HEK293 (cell line): ENCODE measurements around the gene SEMA4F.

Experiments used
- CTCF ChIA-PET: fragments of 350-600 bp; formaldehyde crosslinking; extraction: SDS; loops from one replicate; lab custom pipeline; 2021; ENCODE audit warnings: antibody characterized with exemption; lab: Yijun Ruan, JAX
- POLR2A ChIA-PET: fragments of 300-600 bp; formaldehyde crosslinking; extraction: SDS; loops from one replicate; lab custom pipeline; 2020; ENCODE audit warnings: antibody characterized with exemption, inconsistent platforms; lab: Yijun Ruan, JAX
- H3K27ac ChIP-seq: fragments of 200-500 bp; sonication (Bioruptor generic); 2 replicates; pipeline ENCODE4 v1.5.1; 2014; ENCODE audit warnings: low read depth, low read length, control low read depth, inconsistent platforms; ENCODE audit errors: extremely low read depth
- H3K36me3 ChIP-seq, 2 experiments: fragments of 200-500 bp in 1 of 2; sonication (Bioruptor generic) in 1 of 2; 1 replicate in 1 of 2; 2 replicates in 1 of 2; pipeline ENCODE4 v1.5.1; 2014 to 2017; ENCODE audit warnings: inconsistent platforms in 2 of 2, low read length in 2 of 2; ENCODE audit not compliant: control insufficient read depth in 2 of 2, insufficient read depth in 1 of 2
- H3K4me1 ChIP-seq: fragments of 200-500 bp; sonication (Bioruptor generic); 2 replicates; pipeline ENCODE4 v1.5.1; 2014; ENCODE audit warnings: mild to moderate bottlenecking, low read length, inconsistent platforms; ENCODE audit not compliant: control insufficient read depth, insufficient read depth
- H3K4me3 ChIP-seq: 2 replicates; pipeline ENCODE4 v1.5.1; 2011; ENCODE audit warnings: low read depth, mild to moderate bottlenecking, control low read depth, low read length, moderate library complexity
- H3K9me3 ChIP-seq: fragments of 200-500 bp; sonication (Bioruptor generic); 2 replicates; pipeline ENCODE4 v1.5.1; 2014; ENCODE audit warnings: low read depth, low read length, inconsistent platforms; ENCODE audit not compliant: control insufficient read depth, insufficient read depth
- EGR2 ChIP-seq: fragments of 450-650 bp; formaldehyde crosslinking; IDR thresholded peaks from 2 replicates; pipeline ENCODE4 v1.5.1; 2016; ENCODE audit warnings: low read depth, missing biosample characterization, missing genetic modification characterization
- ELK4 ChIP-seq: IDR thresholded peaks from 2 replicates; pipeline ENCODE4 v1.6.1; 2011; ENCODE audit warnings: mild to moderate bottlenecking, low read depth, low read length, borderline replicate concordance
- INSM2 ChIP-seq: fragments of 450-650 bp; formaldehyde crosslinking; IDR thresholded peaks from 2 replicates; pipeline ENCODE4 v1.5.1; 2016; ENCODE audit warnings: missing biosample characterization, missing genetic modification characterization
- KLF8 ChIP-seq: fragments of 450-650 bp; formaldehyde crosslinking; IDR thresholded peaks from 2 replicates; pipeline ENCODE4 v1.5.1; 2016; ENCODE audit warnings: missing biosample characterization, missing genetic modification characterization
- TSHZ1 ChIP-seq: fragments of 450-650 bp; formaldehyde crosslinking; IDR thresholded peaks from 2 replicates; pipeline ENCODE4 v1.5.1; 2016; ENCODE audit warnings: missing biosample characterization, missing genetic modification characterization, borderline replicate concordance
- ZNF157 ChIP-seq: fragments of 450-650 bp; formaldehyde crosslinking; IDR thresholded peaks from 2 replicates; pipeline ENCODE4 v1.5.1; 2016; ENCODE audit warnings: missing biosample characterization, missing genetic modification characterization
- ZNF223 ChIP-seq: fragments of 450-650 bp; formaldehyde crosslinking; IDR thresholded peaks from 2 replicates; pipeline ENCODE4 v1.5.1; 2016; ENCODE audit warnings: missing biosample characterization, missing genetic modification characterization
- ZNF26 ChIP-seq: fragments of 450-650 bp; formaldehyde crosslinking; IDR thresholded peaks from 2 replicates; pipeline ENCODE4 v1.5.1; 2016; ENCODE audit warnings: missing biosample characterization, missing genetic modification characterization
- ZNF274 ChIP-seq, 2 experiments: fragments of 200-500 bp in 1 of 2; fragments of 450-650 bp in 1 of 2; sonication (Bioruptor generic) in 1 of 2; formaldehyde crosslinking in 1 of 2; IDR thresholded peaks; 2 replicates each; pipeline versions ENCODE4 v1.5.1 to v1.6.1; 2014 to 2016; ENCODE audit warnings: borderline replicate concordance in 1 of 2, inconsistent platforms in 1 of 2, low read length in 1 of 2, missing biosample characterization in 1 of 2, missing genetic modification characterization in 1 of 2
- ZNF292 ChIP-seq: fragments of 450-650 bp; formaldehyde crosslinking; IDR thresholded peaks from 2 replicates; pipeline ENCODE4 v1.5.1; 2016; ENCODE audit warnings: low read depth, missing biosample characterization, missing genetic modification characterization, borderline replicate concordance
- ZNF37A ChIP-seq: fragments of 450-650 bp; IDR thresholded peaks from 2 replicates; pipeline ENCODE4 v1.5.1; 2018; ENCODE audit warnings: missing biosample characterization, missing genetic modification characterization
- ZNF394 ChIP-seq: fragments of 450-650 bp; formaldehyde crosslinking; IDR thresholded peaks from 2 replicates; pipeline ENCODE4 v1.5.1; 2016; ENCODE audit warnings: missing biosample characterization, missing genetic modification characterization, mild to moderate bottlenecking, moderate library complexity, borderline replicate concordance
- ZNF423 ChIP-seq: fragments of 450-650 bp; formaldehyde crosslinking; IDR thresholded peaks from 2 replicates; pipeline ENCODE4 v1.5.1; 2016; ENCODE audit warnings: missing biosample characterization, missing genetic modification characterization
- ZNF501 ChIP-seq: fragments of 450-650 bp; formaldehyde crosslinking; IDR thresholded peaks from 2 replicates; pipeline ENCODE4 v1.5.1; 2016; ENCODE audit warnings: missing biosample characterization, missing genetic modification characterization
- ZNF521 ChIP-seq: fragments of 450-650 bp; formaldehyde crosslinking; IDR thresholded peaks from 2 replicates; pipeline ENCODE4 v1.5.1; 2017; ENCODE audit warnings: missing biosample characterization, mild to moderate bottlenecking, missing genetic modification characterization
- ZNF560 ChIP-seq: fragments of 450-650 bp; formaldehyde crosslinking; IDR thresholded peaks from 2 replicates; pipeline ENCODE4 v1.5.1; 2017; ENCODE audit warnings: missing biosample characterization, missing genetic modification characterization, borderline replicate concordance
- ZNF580 ChIP-seq: fragments of 450-650 bp; formaldehyde crosslinking; IDR thresholded peaks from 2 replicates; pipeline ENCODE4 v1.5.1; 2016; ENCODE audit warnings: missing biosample characterization, missing genetic modification characterization
- ZNF626 ChIP-seq: fragments of 450-650 bp; sonication (Bioruptor Pico); formaldehyde crosslinking; IDR thresholded peaks from 2 replicates; pipeline ENCODE4 v1.5.1; 2018; ENCODE audit warnings: missing biosample characterization, missing genetic modification characterization, inconsistent platforms
- ZNF629 ChIP-seq: fragments of 450-650 bp; formaldehyde crosslinking; IDR thresholded peaks from 2 replicates; pipeline ENCODE4 v1.5.1; 2017; ENCODE audit warnings: missing biosample characterization, missing genetic modification characterization
- ZNF664 ChIP-seq: fragments of 450-650 bp; formaldehyde crosslinking; IDR thresholded peaks from 2 replicates; pipeline ENCODE4 v1.5.1; 2016; ENCODE audit warnings: missing biosample characterization, missing genetic modification characterization
- ZNF747 ChIP-seq: fragments of 450-650 bp; formaldehyde crosslinking; IDR thresholded peaks from 2 replicates; pipeline ENCODE4 v1.5.1; 2016; ENCODE audit warnings: missing biosample characterization, missing genetic modification characterization
- ZSCAN23 ChIP-seq: fragments of 450-650 bp; formaldehyde crosslinking; IDR thresholded peaks from 2 replicates; pipeline ENCODE4 v1.5.1; 2016; ENCODE audit warnings: missing biosample characterization, missing genetic modification characterization
- ZSCAN4 ChIP-seq: fragments of 450-650 bp; formaldehyde crosslinking; IDR thresholded peaks from 2 replicates; pipeline ENCODE4 v1.5.1; 2017; ENCODE audit warnings: missing biosample characterization, missing genetic modification characterization

The SEMA4F gene

GRCh38 chr2:74682501-74682900, 28.5 kb downstream of the SEMA4F start:
- TF ChIP-seq ZNF37A (tag by site-specific recombination) (no peak), ZNF26 (tag by site-specific recombination) (no peak), TSHZ1 (tag by site-specific recombination) (no peak), ZNF560 (tag by site-specific recombination) (no peak), KLF8 (no peak), ZNF394 (tag by site-specific recombination) (no peak), ZNF223 (tag by site-specific recombination) (no peak), ZNF292 (tag by site-specific recombination) (no peak), INSM2 (no peak), ZNF747 (no peak), ZNF274 (IDR thresholded peaks at IDR 0.05; ENCODE audit: low read length) (no peak), ZNF274 (tag by site-specific recombination; IDR thresholded peaks at IDR 0.05; ENCODE audit: borderline replicate concordance) (no peak), ZNF501 (tag by site-specific recombination) (no peak), ZNF664 (tag by site-specific recombination) (no peak), ZNF423 (tag by site-specific recombination) (no peak), ZNF626 (tag by site-specific recombination) (no peak)
- TF ChIP-seq, all 188 proteins: peak for 0
- Histone ChIP-seq H3K36me3 (peaks cover 0 to 35% of the 10 kb centered on the region in 2 experiments; a peak in 1 of 3 replicates), H3K4me3 (no peak overlapping the region), H3K9me3 (no peaks in the 10 kb centered on the region), H3K27ac (no peak overlapping the region), H3K4me1 (no peaks in the 10 kb centered on the region)
- ChIA-PET POLR2A (no interaction called here), CTCF (interaction anchor here (0.7 to 1.5 kb wide), 2 partner anchors 14 to 786 kb away, joined by 3 to 4 read pairs; no protein-coding TSS in a partner anchor)

- no peaks in the 10 kb centered on the region for H3K9me3 ChIP-seq
- H3K4me3 ChIP-seq: no peak overlapping the region
- ChIA-PET CTCF (interaction anchor here (2.8 kb wide), 1 partner anchor 189 kb away, joined by 9 read pairs; no protein-coding TSS in a partner anchor), POLR2A (no interaction called here)
- peaks cover 0 to 10% of the 10 kb centered on the region in 2 experiments; a peak in 1 of 3 replicates for H3K36me3 ChIP-seq
- H3K4me1 ChIP-seq: no peaks in the 10 kb centered on the region
- no peak overlapping the region for H3K27ac ChIP-seq
- TF ChIP-seq ZSCAN23: no peak
- TF ChIP-seq ZNF157: no peak
- TF ChIP-seq ZNF580 (tag by site-specific recombination): no peak
- no peak for TF ChIP-seq EGR2 (tag by site-specific recombination)
- no peak for TF ChIP-seq ZNF629 (tag by site-specific recombination)
- TF ChIP-seq ELK4: no peak
- no peak for TF ChIP-seq ZNF521 (tag by site-specific recombination)
- TF ChIP-seq ZSCAN4 (tag by site-specific recombination): no peak
These were observed 31.4 kb downstream of the SEMA4F start for GRCh38 chr2:74685408-74685807.
